Omental fat pad (tissue), 4 donors: ENCODE results near the gene HSF4. TPM values are rescaled to one million over a fixed set of nuclear protein-coding genes. Genes with fewer than 3 reads are reported as not detected.
A peak's percentile ranks its signal among the peaks of the same experiment; 100 is the strongest.

Source experiments
- ATAC-seq: fragments of 150-250 bp; one replicate; pipeline ENCODE4 v1.9.1; 2016; ENCODE audit warnings: mild to moderate bottlenecking, moderate library complexity; ENCODE audit not compliant: low FRiP score
- DNase-seq: peaks from one replicate; pipeline ENCODE4 v3.0.0-alpha.2; 2019; ENCODE audit warnings: low spot score
- CTCF ChIP-seq, 3 donors: fragments of 450-650 bp; IDR thresholded peaks; one replicate each; pipeline ENCODE4 v1.5.1; 2016 to 2017; ENCODE audit warnings: antibody characterized with exemption in 3 of 3, mild to moderate bottlenecking in 3 of 3, moderate library complexity in 2 of 3
- total RNA-seq, 4 donors: library from RNA; depleted of rRNA; stranded (reverse); fragments of >200 nt; gene quantifications; one replicate each; pipeline ENCODE4 v1.1.0, GENCODE V29; 2016

HSF4 gene
- total RNA-seq, 4 donors from 2014 or later: 21.2 to 77.2 (median 35.8) TPM

- ATAC-seq (no peak), DNase-seq (no peak)
- no peak for TF ChIP-seq CTCF (IDR thresholded peaks at IDR 0.05)
These were observed 10.2 kb downstream of the HSF4 start for GRCh38 chr16:67174706-67175231.

GRCh38 chr16:67176662-67177061 is 12.1 kb downstream of the HSF4 start:
- DNase-seq (no peak), ATAC-seq (no peak)
- TF ChIP-seq CTCF (IDR thresholded peaks at IDR 0.05): no peak

GRCh38 chr16:67177743-67178699 is 13.5 kb downstream of the HSF4 start:
- ATAC-seq (peak; percentile 22), DNase-seq (no peak)
- no peak for TF ChIP-seq CTCF (IDR thresholded peaks at IDR 0.05)

- no peak for DNase-seq
- ATAC-seq: no peak
- TF ChIP-seq CTCF (IDR thresholded peaks at IDR 0.05): no peak
These were observed 15.0 kb downstream of the HSF4 start for GRCh38 chr16:67179421-67180080.

- ATAC-seq (no peak), DNase-seq (no peak)
- TF ChIP-seq CTCF (IDR thresholded peaks at IDR 0.05): no peak
These were observed 15.6 kb downstream of the HSF4 start for GRCh38 chr16:67180166-67180565.

- ATAC-seq (peak; percentile 37), DNase-seq (no peak)
- TF ChIP-seq CTCF (IDR thresholded peaks at IDR 0.05): no peak
These were observed 16.8 kb downstream of the HSF4 start for GRCh38 chr16:67181346-67181745.
